GM12872 (cell line): ENCODE data around the gene NMT1.

Experiments
- TF ChIP-seq, protein P1 (sequence below): IDR thresholded peaks from 3 replicates; pipeline ENCODE4 v1.5.1; 2011; ENCODE audit warnings: low read depth, mild to moderate bottlenecking, low read length, moderate library complexity; ENCODE audit not compliant: insufficient read depth

The NMT1 gene

DNA sequence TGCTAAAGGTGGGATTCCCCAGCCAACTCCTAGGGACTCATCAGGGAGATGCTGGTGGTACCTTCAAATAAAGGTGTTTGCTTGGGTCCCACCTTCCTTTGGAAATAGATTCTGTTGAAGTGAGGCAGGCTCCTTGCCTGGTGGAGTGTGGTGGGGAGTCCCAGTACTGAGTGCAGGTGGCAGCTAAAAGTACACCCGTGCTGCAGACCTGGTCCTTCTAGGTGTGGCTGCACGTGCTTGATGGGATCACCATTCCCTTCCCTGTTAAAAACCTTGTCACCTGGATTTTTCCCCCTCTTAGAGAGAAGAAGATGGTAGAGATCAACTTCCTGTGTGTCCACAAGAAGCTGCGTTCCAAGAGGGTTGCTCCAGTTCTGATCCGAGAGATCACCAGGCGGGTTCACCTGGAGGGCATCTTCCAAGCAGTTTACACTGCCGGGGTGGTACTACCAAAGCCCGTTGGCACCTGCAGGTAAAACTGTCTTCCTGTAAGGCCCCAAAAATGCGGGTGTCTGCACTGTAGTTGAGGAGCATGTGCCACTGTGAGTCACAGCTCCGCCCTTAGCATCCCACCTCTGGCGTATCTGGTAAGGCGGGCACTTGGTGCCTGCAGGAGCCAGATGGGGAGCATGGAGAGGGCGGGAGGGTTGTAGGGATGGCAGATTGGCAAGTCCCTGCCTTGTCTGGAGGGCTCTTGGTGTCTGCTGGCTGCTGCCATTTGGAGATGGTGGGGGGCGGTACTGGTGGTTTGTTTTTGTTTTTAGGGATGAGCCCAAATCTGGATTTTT is 37.2 kb downstream of the NMT1 start:
- TF ChIP-seq, protein P1, sequence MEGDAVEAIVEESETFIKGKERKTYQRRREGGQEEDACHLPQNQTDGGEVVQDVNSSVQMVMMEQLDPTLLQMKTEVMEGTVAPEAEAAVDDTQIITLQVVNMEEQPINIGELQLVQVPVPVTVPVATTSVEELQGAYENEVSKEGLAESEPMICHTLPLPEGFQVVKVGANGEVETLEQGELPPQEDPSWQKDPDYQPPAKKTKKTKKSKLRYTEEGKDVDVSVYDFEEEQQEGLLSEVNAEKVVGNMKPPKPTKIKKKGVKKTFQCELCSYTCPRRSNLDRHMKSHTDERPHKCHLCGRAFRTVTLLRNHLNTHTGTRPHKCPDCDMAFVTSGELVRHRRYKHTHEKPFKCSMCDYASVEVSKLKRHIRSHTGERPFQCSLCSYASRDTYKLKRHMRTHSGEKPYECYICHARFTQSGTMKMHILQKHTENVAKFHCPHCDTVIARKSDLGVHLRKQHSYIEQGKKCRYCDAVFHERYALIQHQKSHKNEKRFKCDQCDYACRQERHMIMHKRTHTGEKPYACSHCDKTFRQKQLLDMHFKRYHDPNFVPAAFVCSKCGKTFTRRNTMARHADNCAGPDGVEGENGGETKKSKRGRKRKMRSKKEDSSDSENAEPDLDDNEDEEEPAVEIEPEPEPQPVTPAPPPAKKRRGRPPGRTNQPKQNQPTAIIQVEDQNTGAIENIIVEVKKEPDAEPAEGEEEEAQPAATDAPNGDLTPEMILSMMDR = no peak

DNA sequence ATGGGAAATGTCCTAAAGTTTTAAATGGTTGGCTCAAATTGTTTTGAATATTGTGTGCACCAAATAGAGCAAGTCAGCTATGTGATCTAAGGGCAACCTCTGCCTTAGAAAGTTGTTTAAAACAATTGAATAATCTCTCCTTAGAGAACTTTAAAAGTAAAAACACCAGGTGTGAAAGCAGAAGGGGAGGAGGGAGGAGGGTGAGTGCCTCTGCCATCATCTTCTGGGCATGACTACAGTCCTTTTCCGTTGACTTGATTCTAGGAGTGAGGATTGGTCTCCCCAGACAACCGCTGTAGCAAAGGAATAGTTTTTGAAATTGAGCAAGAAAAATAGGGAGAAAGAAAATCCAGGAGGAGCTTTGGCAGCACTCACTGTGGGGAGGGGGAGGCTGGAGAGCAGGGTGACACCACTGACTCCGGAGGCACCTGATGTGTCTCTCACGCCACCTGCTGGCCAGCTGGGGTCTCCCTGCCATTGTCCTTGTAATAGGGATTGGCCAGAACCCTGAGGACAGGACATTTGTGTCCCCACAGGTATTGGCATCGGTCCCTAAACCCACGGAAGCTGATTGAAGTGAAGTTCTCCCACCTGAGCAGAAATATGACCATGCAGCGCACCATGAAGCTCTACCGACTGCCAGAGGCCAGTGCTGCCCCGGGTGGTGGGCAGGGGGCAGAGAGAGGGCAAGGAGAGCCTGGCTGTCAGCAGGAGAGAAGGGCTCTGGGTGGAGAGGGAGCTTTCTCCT is 37.9 kb downstream of the NMT1 start:
- TF ChIP-seq, protein P1 = peak; percentile 96

DNA sequence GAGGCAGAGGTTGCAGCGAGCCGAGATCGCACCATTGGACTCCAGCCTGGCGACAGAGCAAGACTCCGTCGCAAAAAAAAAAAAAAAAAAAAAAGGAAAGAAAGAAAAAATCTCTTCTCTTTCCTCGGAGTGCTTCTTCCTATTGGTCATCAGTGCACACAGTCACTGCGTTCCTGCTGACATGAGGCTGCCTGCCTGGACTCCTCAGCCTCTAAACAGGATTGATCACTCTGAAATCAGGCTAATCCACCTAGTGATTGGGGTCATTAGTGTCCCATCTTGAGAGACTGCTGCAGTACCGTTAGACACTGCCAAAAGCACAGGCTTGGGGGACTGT is 40.4 kb downstream of the NMT1 start:
- TF ChIP-seq, protein P1 = no peak

DNA sequence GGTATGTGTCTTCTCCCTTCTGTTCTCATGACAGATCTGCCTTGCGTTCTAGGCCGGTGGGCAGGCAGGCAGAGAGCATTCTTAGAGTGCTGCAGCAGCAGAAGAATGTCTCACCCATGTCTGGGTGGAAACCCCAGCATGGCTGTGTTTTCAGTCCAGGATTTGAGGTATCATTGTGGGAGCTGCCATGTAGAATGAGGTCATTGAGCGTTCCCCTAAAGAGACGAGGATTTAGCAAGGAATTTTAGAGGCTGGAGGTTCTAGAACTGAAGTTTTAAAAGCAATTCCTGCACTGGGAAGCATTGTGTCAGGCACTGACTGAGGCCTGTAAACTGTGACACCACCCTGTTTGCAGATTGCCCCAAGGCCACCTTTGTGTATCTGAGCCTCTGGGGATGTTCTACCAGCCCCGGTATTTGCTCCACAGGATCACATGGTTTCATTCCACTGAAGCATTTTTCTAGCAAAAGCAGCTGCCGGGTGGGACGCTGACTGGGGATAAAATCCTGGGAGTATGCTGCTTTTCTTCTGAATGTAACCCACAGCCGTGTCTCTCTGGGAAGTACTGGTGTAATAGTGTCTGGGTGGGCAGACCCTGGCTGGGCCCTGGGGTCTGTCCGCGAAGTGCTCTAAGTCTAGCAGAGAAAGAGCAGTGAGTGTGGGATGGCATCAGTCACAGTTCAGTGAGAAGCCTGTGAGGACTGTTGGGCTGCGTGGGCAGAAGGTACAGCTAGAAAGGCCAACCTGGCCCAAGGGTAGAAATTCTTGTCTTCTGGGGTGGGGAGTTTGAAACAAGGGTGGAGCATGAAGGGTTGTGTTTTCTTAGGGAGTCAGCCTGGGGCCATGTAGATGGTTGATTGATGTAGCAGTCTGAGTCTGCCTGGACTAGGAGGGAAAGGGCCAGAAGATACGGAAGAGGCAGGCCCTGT is 41.0 kb downstream of the NMT1 start:
- TF ChIP-seq, protein P1 = no peak

DNA sequence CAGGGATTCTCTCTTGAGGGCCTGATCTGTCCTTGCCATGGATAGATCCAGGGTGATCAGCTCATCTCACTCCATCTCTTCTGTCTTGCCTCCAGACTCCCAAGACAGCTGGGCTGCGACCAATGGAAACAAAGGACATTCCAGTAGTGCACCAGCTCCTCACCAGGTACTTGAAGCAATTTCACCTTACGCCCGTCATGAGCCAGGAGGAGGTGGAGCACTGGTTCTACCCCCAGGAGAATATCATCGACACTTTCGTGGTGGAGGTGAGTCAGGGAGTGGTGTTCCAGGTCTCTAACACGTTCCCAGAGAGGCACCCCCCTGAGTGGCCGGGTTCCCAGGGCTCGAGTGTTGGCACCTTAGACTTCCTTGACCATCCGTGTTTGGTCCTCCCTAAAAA is 41.7 kb downstream of the NMT1 start:
- TF ChIP-seq, protein P1 = no peak

- TF ChIP-seq, protein P1 = no peak
Measured at GRCh38 chr17:45103269-45103795, 42.2 kb downstream of the NMT1 start.

DNA sequence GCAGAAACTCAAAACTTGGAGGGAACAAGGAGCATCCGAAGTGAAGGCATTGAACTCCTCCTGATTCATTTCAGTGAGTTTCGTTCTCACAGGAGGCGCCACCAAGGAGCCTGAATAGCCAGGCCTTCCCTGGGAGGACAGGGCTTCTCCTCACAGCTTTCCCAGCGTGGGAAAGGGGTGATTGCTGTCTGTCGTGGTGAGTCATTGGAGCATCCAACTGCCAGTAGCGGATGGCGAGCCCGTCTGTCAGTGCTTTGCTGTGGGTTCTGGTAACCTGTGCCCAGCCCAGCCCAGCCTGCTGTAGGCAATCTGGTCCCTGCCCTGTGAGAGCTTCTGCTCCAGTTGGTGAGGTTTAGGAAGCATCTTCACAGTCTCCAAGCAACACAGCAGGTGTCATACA is 42.9 kb downstream of the NMT1 start:
- TF ChIP-seq, protein P1 = no peak
